Left ventricle myocardium superior (tissue), 1 donor: ENCODE results near the gene OR2S2. TPM values are rescaled to one million over a fixed set of nuclear protein-coding genes. Genes with fewer than 3 reads are reported as not detected.
"Not testable (repeated sequence)": the region's sequence is repeated elsewhere in the genome, so short reads cannot be mapped to it uniquely, and the experiment has no call there.

Experiments
- ATAC-seq: fragments of 200-7000 bp; cut with Tn5 transposase; one replicate; pipeline ENCODE4 v1.9.1; 2020; ENCODE audit warnings: mild to moderate bottlenecking, moderate library complexity
- DNase-seq: peaks from one replicate; pipeline ENCODE4 v3.0.0-alpha.2; 2020
- intact Hi-C: fragments of 100-400 bp; cut with micrococcal nuclease; formaldehyde crosslinking; loops from one replicate; pipeline ENCODE4 v1.11.0; 2022
- long read RNA-seq: library from polyadenylated mRNA; unstranded; transcript quantifications from one replicate; pipeline ENCODE4 v2.0.0, GENCODE V29; 2021
- total RNA-seq: library from RNA; stranded (reverse); fragmentation: NEBNext Ultra II Directional; extraction: Animal tissue kit (Norgen Biotek cat#: 25700); gene quantifications from one replicate; pipeline ENCODE4 v1.2.1, GENCODE V29; 2021
- donor health status: DM: no; HTN: yes; CAD: no; lungs with severe emphysema.

The OR2S2 gene, protein sequence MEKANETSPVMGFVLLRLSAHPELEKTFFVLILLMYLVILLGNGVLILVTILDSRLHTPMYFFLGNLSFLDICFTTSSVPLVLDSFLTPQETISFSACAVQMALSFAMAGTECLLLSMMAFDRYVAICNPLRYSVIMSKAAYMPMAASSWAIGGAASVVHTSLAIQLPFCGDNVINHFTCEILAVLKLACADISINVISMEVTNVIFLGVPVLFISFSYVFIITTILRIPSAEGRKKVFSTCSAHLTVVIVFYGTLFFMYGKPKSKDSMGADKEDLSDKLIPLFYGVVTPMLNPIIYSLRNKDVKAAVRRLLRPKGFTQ
- total RNA-seq: not detected
- long read RNA-seq: 0 reads

DNA sequence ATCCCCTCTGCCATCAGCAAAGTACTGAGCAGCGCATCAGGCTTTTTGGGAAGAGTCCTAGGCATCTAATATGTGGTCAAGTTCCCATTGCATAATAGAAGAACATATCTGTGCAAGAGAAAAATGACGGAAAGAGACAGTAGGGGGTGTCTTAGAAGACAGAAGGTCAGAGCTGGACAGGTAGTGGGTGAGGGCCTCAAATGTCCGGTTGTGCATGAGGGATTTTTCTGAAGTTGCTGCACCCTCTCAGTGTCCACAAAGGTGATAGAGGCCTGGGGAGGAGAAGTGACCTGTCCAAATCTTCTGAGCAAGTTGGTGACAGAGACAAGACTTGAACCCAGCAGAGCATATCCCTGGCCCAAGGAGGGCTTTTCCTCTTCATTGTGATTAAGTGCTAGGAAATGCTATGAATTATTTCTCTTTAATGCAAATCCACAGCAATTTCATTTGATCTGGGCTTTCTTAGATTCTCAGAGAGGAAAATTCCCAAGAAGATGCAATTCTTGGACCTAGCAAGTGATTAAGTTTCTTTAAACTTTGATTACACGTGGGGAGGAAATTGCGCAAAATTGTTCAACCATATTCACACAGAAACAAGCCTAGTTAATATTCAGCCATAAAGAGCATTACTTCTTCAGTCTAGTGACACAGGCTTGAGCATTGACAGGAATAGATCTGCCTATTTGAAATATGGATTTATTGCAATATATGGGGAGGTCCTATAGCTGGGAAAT is at the start of gene OR2S2:
Gene OR2S2, minus strand, starts transcription at position 51 of the 734 bp plus-strand sequence. CDS start 56 bp downstream, outside the sequence.
- intact Hi-C loops: loop anchor here (5.0 kb wide), 1 partner anchor 59 kb away; no protein-coding TSS in a partner anchor

DNA sequence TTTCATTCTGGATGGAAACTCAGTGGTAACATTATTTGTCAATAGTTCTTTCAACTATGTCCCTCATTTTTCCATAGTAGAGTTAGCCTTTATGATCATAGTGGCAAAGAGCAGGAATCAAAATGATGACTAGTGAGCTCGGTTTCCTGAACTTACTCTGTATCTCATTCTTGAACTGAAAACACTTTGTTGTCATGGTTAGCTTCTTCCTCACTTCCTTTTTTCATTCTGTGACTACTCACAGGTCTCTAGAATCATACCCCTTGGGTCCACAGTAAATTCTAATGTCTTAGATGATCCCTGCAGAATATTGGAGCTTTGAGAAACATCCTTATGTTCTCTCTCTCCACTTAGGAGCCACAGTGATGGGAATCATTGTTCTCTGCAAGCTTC is 49.4 kb upstream of the OR2S2 start:
- no peak for ATAC-seq
- DNase-seq: no peak
- intact Hi-C loops: no loop called here

More for the DNA sequence above, at the start of gene OR2S2:
- DNase-seq: no peak
- no peak for ATAC-seq

DNA sequence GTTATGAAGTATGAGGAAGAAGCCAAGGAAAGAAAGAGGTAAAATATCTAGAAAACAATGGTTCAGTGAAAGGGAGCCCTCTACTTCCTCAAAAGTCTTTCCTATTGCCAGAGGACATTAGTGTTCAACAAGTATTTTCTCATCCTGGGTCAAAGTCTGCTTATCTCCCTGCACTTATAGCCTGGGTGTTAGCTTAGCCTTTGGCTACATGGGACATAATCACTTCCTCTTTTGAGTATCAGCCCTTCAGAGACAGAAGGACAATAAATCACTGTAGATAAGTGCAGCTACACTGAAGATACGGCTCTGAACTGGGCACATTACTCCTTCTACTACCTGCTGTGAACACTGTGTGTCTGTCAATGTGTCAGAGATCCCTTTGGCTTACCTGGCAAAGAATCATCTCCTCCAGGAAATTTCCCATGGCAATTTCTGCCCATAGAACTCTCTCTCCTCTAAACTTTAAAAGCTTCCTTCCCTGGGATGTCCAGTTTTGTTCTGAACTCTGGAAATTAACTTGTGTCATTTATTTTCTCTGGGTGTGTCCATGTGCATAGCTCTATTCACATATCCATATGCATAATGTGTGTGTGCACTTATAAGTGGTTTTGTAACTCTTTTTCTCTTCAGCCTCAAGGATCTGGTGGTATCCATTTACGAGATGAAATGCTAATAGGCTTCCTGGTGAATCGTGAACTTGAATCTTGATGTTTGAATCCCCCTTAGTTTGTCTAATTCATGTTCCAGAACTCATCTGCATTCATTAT is 48.8 kb upstream of the OR2S2 start:
- ATAC-seq (no peak), DNase-seq (no peak)
- intact Hi-C loops: no loop called here

DNA sequence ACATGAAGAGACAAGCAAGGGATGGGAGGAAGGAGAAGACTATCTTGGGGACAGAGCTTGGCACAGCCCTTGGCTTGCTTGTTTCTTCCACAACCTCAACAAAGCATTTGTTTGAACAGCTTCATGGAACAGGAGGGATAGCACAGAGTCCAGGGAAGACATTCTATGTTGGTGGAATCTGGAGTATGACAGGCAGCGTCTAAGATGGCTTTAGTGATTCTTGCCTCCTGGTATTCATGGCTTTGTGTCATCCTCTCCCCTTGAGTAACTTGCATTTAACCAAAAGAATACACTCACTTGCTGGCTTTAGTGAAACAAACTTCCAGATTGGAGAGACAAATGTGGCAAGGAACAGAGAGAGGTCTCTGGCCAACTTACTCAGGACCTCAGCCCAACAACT is 47.9 kb upstream of the OR2S2 start:
- no peak for ATAC-seq
- intact Hi-C loops: no loop called here
- DNase-seq: no peak

DNA sequence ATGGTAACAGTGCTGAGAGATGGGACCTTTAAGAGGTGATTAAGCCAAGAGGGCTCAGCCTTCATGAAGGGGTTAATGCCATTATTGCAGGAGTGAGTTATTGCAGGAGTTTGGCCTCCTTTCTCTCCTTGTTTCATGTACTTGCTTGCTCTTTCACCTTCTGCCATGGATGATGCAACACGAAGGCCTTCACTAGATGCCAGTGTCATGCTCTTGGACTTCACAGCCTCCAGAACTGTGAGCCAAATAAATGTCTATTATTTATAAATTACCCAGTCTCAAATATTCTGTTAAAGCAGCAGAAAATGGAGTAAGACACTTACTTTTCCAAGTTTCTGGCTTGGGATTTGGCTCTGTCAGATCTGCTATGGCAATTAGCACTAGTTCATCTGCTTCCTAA is 40.4 kb upstream of the OR2S2 start:
- no peak for DNase-seq
- intact Hi-C loops: no loop called here
- ATAC-seq: no peak

DNA sequence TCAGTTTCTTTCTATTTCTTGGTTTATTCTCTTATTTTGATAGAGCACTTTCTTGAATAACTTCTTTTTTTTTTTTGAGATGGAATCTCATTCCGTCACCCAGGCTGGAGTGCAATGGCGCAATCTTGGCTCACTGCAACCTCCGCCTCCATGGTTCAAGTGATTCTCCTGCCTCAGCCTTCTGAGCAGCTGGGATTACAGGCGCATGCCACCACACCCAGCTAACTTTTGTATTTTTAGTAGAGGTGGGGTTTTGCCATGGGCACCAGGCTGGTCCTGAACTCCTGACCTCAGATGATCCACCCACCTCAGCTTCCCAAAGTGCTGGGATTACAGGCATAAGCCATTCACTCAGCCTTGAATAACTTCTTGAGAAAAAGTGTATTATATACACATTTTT is 39.1 kb upstream of the OR2S2 start:
- DNase-seq, ATAC-seq, intact Hi-C loops: not testable (repeated sequence)

DNA sequence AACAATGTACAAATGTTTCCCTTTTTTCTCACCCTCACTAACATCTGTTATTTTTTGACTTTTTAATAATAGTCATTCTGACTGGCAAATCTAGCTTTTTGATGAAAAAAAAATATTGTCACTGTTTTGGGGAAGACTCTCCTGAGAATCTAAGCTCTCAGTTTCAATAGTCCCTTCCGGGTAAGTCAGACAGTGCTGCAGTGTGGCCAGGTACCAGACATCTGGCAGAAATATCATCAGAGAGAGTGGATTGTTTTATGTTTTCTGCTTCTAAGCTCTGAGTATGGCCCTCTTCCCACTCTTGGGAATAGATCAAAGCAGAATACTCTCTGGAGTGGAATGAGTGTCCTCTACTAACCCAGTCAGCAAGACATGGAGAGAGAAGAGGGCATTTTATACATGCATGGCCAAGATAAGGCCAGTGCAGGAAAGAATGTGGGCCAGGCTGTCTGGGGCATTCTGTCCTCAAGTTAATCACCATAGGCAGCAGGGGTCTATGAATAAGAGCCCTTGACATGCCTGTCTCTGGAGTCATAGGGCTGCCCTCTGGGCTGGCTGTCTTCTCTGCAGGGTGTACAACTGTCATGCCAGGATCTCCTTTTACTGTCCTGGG is 38.5 kb upstream of the OR2S2 start:
- peak; percentile 42 for DNase-seq
- intact Hi-C loops: no loop called here
- peak; percentile 98 for ATAC-seq

DNA sequence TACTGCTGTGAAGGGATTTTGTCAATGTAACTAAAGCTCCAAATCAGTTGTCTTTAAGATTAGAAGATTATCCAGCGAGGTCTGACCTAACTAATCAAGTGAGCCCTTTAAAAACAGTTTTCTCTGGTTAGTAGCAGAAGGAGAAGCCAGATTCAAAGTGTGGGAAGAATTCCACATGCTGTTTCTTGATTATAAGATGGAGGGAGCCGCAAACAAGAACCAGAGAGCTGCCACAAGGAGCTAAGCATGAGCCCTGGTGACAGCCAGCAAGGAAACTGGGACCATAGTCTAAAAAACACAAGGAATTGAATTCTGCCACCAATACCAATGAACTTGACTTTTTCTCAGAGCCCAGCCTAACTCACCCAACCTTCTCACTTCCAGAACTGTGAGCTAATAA is 37.0 kb upstream of the OR2S2 start:
- ATAC-seq: no peak
- intact Hi-C loops: no loop called here
- DNase-seq: no peak

DNA sequence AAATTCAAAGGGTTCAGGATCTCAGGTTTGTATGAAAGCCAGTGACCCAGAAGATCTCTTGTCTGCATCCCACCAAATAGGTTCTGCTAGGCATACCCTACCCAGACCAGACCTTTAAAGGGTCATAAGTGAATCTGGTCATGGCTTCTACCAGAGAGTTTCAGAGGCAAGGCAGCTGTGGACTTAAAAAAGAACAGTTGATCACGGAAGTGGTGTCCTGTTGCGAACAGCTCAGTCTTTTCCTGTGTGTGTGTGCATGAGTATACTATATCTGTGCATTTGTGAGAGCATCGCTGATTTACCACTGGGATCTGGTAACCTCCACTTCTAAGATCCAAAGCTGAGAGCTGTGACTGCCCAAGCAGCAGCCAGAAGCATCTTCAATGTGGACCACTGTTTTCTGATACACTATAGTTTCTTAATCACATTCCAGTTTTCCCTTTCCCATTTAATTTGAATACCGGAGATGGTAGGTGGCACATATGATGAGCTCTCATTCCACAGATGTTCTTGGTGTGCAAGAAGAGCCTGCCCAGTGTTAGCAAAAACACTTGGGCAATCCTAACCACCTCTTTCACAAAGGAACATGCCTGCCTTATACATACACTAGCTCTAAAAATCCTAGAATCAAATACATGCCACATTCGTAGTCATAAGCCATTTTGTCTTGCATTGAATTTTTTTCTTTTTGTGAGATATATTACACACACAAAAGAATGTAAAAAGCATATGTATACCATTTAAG is 36.2 kb upstream of the OR2S2 start:
- intact Hi-C loops: no loop called here
- ATAC-seq (no peak), DNase-seq (no peak)

DNA sequence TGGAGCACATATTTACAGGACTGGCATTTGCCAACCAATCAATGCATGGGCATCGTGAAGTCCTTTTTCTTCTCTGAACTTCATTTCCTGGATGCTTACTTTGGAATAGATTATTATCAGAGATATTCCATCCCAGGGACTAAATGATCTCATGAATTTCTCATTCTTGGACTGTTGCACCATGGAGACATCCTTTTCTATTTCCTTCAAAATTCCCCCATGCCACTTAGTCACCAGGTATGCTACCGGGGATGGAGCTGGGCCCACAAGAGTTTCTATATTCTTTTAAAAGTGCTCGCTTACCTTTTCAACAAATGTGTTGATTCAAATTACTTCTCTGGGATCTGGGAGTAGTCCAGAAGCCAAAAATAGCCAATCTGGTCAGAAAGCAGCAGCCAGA is 35.2 kb upstream of the OR2S2 start:
- intact Hi-C loops, ATAC-seq, DNase-seq: not testable (repeated sequence)

DNA sequence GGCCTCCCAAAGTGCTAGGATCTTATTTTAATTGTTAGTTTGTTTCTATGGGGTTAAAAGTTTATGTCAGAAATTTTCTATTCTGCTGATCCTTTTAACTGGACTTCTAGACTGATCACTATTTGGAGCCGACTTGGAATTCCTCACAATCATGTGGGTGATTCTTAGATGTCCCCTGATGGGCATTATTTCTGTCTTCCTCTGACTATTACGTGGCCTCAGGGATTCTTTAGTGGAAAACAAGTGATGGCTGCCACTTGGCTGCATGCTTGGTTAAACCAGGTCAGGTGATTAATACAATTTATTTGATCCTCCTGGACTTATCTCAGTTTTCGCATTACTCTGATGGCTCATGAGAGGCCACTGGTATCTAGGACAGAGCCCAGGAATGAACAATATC is 32.2 kb upstream of the OR2S2 start:
- ATAC-seq (no peak), DNase-seq (no peak)
- intact Hi-C loops: no loop called here

DNA sequence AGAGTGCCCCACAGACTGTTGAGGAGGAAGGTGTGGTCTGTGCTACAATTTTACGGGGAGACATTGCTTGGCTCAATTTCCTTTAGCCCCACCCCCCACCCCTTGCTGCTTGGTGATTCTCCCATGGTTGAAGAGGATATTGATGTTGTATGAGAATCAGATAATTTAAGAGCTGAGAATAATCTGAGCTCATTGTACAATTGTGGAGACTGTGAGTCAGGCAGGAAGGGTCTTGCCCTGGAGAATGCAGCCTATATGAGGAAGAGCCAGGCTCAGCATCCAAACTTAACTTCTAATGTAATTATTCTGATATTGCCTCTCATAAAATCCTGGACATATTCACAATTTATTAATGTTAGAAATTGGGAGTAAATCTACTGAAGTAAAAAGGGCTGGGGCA is 26.1 kb upstream of the OR2S2 start:
- intact Hi-C loops: no loop called here
- ATAC-seq (no peak), DNase-seq (no peak)

DNA sequence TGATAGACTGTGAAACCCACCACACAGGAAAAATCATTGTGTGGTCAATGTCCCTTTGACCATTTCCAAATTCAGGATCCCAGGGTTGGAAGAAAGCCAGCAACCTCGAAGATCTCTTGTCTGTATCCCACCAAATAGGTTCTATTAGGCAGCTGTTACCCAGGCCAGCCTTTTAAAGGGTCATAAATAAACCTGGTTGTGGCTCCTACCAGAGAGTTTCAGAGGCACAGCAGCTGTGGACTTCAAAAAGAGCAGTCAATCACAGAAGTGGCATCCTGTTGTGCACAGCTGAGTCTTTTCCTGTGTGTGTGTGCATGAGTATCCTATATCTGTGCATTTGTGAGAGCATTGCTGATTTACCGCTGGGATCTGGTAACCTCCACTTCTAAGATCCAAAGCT is 23.7 kb upstream of the OR2S2 start:
- DNase-seq: no peak
- ATAC-seq: no peak
- intact Hi-C loops: no loop called here

DNA sequence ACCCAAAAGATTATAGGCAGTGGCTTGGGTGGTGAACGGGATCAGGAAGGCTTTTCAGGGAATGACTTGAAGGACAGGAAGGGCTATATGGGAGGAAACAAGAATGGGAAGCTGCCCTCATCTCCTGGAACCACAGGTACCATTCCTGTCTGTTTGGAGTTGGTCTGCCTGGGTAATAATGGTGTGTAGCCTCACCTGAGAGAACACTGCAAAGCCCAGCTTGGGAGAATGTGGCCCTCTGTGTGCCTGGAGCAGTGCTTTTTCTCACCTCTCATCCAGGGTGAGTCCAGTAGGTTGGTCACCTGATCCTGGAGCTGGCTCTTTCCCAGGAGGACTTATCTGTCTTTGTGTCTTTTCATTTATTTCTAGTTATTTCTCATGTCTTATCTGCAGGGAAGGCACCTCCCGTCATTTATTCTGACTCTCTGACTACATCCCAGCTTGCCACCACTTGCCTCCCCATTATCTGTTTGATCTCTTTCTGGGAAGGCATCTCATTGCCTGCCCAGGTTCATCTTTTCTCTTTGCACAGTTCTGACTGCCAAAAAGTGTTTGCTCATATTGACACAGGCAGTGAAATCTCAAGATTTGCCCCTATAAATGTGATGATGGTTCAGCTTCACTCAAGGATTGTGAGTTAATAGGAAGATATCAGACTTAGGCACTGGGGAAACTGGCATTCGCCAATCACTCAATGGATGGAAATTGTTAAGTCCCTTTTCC is 22.5 kb upstream of the OR2S2 start:
- no peak for ATAC-seq
- intact Hi-C loops: no loop called here

DNA sequence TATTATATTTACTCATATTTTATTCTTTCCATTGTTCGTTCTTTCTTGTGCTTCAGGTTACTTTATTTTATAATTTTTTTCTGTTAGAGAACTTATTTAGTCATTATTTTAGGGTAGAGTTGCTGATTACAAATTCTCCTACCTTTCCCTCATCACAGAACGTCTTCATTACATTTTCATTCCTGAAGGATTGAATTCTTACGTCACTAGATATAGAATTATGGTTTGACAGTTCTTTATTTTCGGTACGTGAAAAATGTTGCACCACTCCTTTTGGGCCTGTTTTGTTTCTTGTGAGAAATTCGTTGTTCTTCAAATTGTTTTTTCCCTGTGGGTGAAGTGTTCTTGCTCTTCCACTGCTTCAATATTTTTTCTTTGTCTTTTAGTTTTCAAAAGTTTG is 20.8 kb upstream of the OR2S2 start:
- intact Hi-C loops: no loop called here
- DNase-seq (no peak), ATAC-seq (no peak)

More for the DNA sequence above, 22.5 kb upstream of the OR2S2 start:
- no peak for DNase-seq

DNA sequence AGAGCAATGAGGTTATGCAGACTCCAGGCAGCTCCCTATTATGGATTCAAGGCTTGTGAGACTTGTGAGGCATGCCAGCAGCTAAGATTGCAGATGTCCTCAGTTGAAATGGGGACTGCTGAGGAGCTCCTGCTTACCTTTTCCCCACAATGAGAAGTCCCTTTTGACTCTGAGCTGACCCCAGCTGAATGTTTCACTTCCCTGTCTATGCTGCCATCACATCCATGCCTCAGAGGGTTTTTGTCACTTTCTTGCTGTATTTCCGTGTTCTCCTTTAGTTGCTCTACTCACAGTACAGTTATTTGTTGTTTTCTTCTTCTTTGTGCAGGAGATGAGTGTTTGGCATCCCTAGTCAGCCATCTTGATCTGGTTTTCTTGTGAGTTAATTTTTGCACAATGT is 18.8 kb upstream of the OR2S2 start:
- DNase-seq: no peak
- intact Hi-C loops: no loop called here
- ATAC-seq: no peak

DNA sequence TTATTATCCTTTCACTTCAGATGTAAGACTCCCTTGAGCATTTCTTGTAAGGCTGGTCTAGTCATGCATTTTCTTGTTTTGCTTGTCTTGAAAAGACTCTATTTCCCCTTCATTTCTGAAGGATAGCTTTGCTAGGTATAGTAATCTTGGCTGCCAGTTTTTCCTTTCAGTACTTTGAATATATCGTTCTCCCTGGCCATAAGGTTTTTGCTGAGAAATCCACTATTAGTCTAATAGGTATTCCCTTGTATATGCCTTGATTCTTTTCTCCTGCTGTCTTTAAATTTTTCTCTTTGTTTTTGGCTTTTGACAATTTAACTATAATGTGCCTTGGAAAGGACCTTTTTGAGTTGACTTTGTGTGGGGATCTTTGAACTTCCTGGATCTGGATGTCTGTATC is 16.8 kb upstream of the OR2S2 start:
- no peak for ATAC-seq
- intact Hi-C loops: no loop called here
- no peak for DNase-seq

DNA sequence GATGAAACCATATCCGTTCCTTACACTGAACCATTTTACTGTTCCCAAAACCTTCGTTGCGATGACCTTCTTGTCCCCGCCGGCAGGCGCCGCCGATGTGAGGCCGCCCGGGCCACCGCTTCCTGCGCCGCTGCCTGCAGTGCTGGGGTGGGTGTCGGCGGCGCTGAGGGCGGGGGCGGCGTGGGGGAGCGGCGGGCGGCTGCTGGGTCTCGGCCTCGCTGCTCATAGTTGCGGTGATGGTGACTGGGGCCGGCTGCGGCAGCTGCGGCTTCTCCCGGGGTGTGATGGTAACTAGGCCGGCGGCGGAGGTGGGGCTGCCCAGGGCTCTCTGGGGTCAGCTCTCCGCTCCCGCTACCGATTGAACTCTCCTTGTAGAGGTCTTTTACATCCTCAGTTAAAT is 14.1 kb upstream of the OR2S2 start:
- intact Hi-C loops: no loop called here
- DNase-seq (peak; percentile 52), ATAC-seq (peak; percentile 60)
